Renal pelvis (tissue), 12 donors: ENCODE results near the gene ZSWIM1. TPM values are rescaled to one million over a fixed set of nuclear protein-coding genes. Genes with fewer than 3 reads are reported as not detected.
A peak's percentile ranks its signal among the peaks of the same experiment; 100 is the strongest.

ENCODE experiments used
- DNase-seq: peaks from one replicate; pipeline ENCODE4 v3.0.0-alpha.2; 2013
- long read RNA-seq, 16 experiments: transcript quantifications; one replicate each; lab custom pipeline, GENCODE V29; 2026
- polyA plus RNA-seq, 3 donors: library from polyadenylated mRNA; unstranded; fragments of 120-200 nt; gene quantifications; one replicate each; pipeline ENCODE4 v1.2.1, GENCODE V29; 2013; ENCODE audit not compliant: insufficient read length in 3 of 3

Gene ZSWIM1
- polyA plus RNA-seq = 10 to 100 TPM; 16.6 to 21.3 (median 17.1) TPM
- long read RNA-seq, donor 1 = 0 reads
- long read RNA-seq, donor 2, partial matches to known transcripts = 0 of 2 reads
- long read RNA-seq, donor 2, other reads (novel, unspliced or antisense) = 0 of 2 reads
- long read RNA-seq, donor 3, partial matches to known transcripts = 0 of 3 reads
- long read RNA-seq, donor 3, other reads (novel, unspliced or antisense) = 0 of 3 reads
- long read RNA-seq, donor 4 = 0 reads
- long read RNA-seq, donor 5, partial matches to known transcripts = 0 of 1 reads
- long read RNA-seq, donor 5, other reads (novel, unspliced or antisense) = 0 of 1 reads
- long read RNA-seq, donor 6, partial matches to known transcripts = 7 of 11 reads
- long read RNA-seq, donor 6, other reads (novel, unspliced or antisense) = 0 of 11 reads
- long read RNA-seq, donor 7, partial matches to known transcripts = 7 of 11 reads
- long read RNA-seq, donor 7, other reads (novel, unspliced or antisense) = 0 of 11 reads
- long read RNA-seq, donor 8 = 0 reads
- long read RNA-seq, donor 9, partial matches to known transcripts = 0 of 2 reads
- long read RNA-seq, donor 9, other reads (novel, unspliced or antisense) = 0 of 2 reads
- long read RNA-seq, donor 10, partial matches to known transcripts = 0 of 2 reads
- long read RNA-seq, donor 10, other reads (novel, unspliced or antisense) = 0 of 2 reads
- long read RNA-seq, donor 11 = 0 reads
- long read RNA-seq, donor 12, transcript ZSWIM1-202 (2 exons, 2,769 nt) = major isoform, 5 of 21 reads
- long read RNA-seq, donor 12, partial matches to known transcripts = 16 of 21 reads
- long read RNA-seq, donor 12, other reads (novel, unspliced or antisense) = 0 of 21 reads
- long read RNA-seq, donor 13, partial matches to known transcripts = 0 of 1 reads
- long read RNA-seq, donor 13, other reads (novel, unspliced or antisense) = 0 of 1 reads
- long read RNA-seq, donor 14, partial matches to known transcripts = 11 of 15 reads
- long read RNA-seq, donor 14, other reads (novel, unspliced or antisense) = 0 of 15 reads
- long read RNA-seq, donor 15, partial matches to known transcripts = 0 of 2 reads
- long read RNA-seq, donor 15, other reads (novel, unspliced or antisense) = 0 of 2 reads
- long read RNA-seq, donor 16, partial matches to known transcripts = 13 of 14 reads
- long read RNA-seq, donor 16, other reads (novel, unspliced or antisense) = 0 of 14 reads

GRCh38 chr20:45880988-45881788, at the start of gene ZSWIM1:
Gene ZSWIM1 (plus strand): TSS chr20:45881227. CDS start chr20:45882593, 1,366 bp downstream.
- DNase-seq = peak; percentile 99

GRCh38 chr20:45832619-45833018, 48.4 kb upstream of the ZSWIM1 start:
- no peak for DNase-seq

- DNase-seq = peak; percentile 80
These were observed 47.8 kb upstream of the ZSWIM1 start, which contains the start of gene SNX21 for GRCh38 chr20:45833030-45833882. Gene SNX21 (plus strand): TSS chr20:45833799. CDS start chr20:45833920, 121 bp downstream.

- DNase-seq = peak; percentile 75
These were observed 46.9 kb upstream of the ZSWIM1 start for GRCh38 chr20:45833883-45834796.

- DNase-seq = no peak
These were observed 46.2 kb upstream of the ZSWIM1 start for GRCh38 chr20:45834797-45835161.

GRCh38 chr20:45835329-45835765, 45.7 kb upstream of the ZSWIM1 start:
- no peak for DNase-seq

DNA sequence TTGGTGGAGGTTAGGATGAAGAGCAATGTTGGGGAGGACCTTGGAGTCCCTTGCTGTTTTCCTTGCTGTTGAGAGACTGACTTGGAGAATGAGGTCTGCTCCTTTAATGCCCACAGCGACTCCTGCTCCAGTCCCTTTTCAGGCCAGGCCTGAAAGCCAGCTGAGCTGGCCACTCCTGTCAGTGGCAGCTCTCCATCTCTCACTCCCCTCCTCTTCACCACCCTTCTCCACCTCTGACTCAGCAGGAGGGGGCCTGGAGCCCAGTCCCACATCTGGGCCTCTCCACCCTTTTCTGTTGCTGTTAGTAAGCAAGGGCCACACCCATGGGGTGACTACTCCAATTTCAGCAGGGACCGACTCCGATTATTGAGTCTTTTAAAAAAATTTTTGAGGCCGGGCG, 45.2 kb upstream of the ZSWIM1 start:
- DNase-seq = no peak

DNA sequence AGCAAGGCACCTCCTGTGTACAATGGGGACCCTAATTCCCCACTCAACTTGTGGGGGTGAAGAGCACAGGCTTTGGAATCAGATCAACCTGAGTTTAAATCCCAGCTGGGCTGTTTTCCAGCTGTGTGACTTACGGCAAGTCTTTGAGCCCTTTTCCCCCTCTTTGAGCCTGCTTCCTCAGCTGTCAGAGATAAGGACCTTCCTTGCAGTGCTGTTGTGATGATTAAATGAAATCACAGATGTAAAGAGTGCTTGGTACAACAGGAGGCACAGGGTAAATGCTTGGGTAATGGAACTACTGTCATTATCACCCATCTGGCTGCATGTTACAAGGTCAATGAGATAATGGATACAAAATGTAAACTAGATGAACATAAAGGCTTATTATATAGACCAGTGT, 44.2 kb upstream of the ZSWIM1 start:
- no peak for DNase-seq

GRCh38 chr20:45840700-45841198, 40.3 kb upstream of the ZSWIM1 start:
- no peak for DNase-seq

- DNase-seq = no peak
These were observed 39.5 kb upstream of the ZSWIM1 start for GRCh38 chr20:45841407-45842129.

DNA sequence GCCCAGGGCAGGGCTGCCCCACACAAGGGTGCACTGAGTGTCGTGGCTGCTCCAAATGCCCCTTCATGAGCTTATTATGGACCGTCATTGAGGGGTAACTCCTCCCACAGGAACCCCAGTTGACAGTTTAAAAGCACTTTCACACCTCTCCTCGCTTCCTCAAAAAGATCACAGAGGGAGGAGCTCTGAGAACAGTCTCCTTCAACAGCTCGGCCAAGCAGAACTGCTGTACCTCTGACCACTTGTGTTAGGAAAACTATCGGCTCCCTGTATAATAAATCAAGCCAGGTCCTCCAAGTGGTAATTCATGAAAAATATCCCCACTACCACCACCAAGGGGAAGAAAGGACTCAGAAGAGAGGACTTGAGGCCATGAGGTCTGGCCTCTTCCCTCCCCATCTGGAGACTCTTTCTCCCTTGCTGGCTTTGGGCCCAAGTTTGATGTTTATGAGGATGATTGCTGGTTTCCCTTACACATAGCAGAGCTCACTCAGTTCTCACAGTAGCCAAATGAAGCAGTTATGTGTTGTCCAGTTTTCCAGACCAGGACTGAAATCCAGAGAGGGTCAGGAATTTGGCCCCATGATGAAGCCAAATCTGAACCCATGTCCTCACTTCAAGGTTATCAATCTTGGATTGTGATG, 38.7 kb upstream of the ZSWIM1 start:
- no peak for DNase-seq

DNA sequence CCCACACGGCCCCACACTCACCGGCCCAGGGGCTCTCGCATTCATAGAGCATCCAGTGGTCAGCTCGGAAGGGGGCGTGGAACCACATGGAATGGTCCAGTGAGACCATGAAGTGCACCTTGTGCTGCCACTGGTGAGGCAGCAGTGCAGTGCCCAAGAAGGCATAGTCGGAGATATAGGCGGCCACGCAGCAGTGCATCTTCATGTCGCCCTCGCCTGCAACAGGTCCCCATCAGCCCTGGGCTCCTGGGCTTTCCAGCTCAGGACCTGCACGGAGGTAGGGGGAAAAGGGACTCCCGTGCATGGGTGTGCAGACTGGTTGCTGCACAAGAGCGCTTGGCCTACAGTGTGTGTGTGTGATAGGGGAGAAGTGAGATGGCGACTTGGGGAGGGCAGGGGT, 37.5 kb upstream of the ZSWIM1 start:
- no peak for DNase-seq

DNA sequence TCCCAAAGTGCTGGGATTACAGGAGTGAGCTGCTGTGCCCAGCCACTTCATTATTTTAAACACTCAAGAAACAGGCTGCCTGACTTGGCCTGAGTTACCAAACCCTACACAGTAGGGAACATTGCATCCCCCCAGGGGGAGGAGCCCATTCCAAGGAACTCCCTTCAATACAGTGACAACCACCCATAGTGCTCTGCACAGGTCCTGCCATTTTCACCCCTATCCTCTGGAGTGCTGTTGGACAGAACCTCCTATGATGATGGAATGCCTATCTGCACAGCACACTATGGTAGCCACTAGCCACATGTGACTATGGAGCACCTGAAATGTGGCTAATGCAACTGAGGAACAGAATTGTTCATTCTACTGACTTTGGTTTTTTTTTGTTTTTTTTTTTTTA, 35.6 kb upstream of the ZSWIM1 start:
- DNase-seq = no peak

- no peak for DNase-seq
These were observed 32.6 kb upstream of the ZSWIM1 start for GRCh38 chr20:45848421-45848820.

GRCh38 chr20:45848969-45849582, 32.0 kb upstream of the ZSWIM1 start:
- no peak for DNase-seq

DNA sequence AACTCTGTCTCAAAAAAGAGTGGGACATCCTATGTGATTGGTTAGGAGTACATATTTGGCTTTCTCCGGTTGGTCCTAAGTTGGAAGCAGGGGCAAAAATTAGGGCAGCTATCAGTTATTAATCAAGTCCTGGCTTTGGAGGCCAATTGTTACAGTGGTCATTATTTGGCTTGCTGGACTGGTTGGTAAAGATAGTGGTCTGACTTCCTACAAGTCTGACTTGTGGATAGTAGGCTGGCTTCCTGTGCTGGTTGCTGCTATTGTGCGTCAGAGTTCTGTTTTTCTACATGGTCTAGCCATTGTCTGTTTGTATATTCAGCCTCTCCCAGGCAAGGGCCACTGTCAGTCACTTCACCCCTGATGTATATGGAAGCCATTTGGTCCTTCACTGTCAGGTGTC, 30.8 kb upstream of the ZSWIM1 start:
- DNase-seq = no peak

- no peak for DNase-seq
These were observed 30.1 kb upstream of the ZSWIM1 start for GRCh38 chr20:45850926-45851325.
